GM21367 (cell line): ENCODE data around the gene ANKRD33B.
"Not testable (repeated sequence)": the region's sequence is repeated elsewhere in the genome, so short reads cannot be mapped to it uniquely, and the experiment has no call there.

Experiments
- ATAC-seq: cut with Tn5 transposase; IDR thresholded peaks from one replicate; pipeline ENCODE4 v1.9.1; 2021; ENCODE audit not compliant: unreplicated experiment

ANKRD33B gene

DNA sequence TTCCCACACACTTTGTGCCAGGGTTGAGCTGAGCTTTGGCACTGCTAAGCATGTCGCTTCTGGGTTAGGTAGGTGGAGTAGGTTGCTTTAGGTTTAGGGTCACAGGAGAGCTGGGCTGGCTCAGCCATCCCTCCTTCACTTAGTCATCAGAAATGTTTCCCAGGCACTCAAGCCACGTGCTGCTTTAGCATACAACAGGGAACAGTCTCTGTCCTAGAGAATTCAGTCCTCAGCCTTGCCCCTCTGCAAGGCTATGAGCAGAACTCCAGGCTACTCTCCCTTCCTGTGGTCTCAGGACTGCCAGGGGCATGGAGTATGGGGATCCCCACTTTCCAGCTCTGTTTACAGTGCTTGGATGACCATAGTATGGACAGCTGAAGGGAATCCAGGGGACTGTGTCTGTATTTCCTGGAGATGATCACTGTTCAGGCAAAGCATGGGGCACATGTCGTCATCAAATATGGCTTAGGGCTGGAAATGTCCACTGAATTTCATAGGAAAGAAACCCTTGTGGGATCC lies 7.5 kb upstream of the ANKRD33B start:
- no peak for ATAC-seq

DNA sequence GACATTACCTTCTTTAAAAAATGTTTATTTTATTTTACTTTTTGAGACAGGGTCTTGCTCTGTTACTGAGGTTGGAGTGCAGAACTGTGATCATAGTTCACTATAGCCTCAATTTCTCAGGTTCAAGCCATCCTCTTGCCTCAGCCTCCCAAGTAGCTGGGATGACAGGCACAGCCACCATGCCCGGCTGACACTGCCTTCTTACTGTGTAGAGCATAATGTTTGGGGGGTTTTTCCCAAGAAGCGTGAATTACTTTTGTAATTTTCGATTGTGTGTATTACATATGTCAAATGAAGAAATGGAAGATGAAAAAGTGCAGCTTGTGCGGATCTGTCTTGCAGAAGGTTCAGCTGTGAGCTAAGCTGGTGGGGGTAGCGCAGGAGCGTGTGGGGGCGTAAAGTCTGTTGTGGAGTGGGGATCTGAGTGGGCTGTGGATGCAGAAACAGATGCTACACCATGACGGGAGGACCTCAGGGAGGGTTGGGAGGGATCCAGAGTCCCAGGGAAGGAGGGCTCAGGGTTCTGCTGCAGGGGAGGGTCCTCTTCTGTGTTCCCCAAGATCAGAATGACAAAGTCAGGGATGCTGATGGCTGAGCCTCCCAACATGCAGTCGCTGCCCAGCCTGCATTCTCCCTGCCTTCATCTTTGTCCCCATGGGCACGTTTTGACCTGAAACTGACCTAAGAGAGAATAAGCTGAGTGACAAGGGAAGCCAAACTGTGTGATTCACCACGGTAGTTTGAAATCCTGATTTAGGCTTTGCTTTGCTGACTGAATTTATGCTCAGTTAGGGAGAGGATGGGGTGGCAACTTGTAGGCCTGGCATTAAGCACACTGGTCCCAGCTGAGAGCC lies 6.8 kb upstream of the ANKRD33B start:
- no peak for ATAC-seq

DNA sequence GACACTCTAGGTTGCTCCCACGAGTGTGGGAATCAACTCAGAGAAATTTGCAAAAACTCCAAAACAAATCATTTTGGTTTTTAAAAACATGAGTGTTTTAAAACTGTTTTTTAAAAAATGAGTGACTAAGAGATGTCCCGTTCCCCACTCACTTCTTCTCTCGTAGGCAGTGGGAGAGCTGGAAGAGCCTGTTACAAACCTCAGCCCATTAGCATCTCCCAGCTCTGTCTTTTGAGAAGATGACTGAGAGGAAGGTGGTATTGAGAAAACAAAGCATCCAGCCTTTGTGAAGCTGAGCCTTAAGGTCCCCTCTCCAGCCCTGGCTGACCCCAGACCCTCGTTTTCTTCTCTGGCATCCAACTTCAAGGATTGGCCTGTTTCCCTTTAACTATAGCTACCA lies 4.7 kb upstream of the ANKRD33B start:
- no peak for ATAC-seq

DNA sequence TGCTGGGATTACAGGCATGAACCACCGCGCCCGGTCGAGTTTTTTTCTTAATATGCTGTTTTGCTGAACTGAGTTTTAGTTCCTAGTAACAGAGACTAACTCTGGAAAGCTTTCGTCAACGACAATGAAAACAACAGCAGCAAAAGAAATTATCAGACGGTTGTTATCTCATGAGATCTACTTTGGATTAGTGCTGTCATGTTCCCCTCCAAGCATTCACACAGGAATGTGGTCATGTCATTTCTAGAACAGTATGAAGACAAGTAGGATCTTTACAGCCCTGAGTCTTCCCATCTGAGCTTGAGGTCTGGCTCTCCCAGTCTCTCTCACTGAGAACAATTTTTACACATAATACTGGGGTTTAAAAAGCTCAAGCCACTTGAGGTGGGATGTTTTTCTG lies 4.0 kb upstream of the ANKRD33B start:
- no peak for ATAC-seq

DNA sequence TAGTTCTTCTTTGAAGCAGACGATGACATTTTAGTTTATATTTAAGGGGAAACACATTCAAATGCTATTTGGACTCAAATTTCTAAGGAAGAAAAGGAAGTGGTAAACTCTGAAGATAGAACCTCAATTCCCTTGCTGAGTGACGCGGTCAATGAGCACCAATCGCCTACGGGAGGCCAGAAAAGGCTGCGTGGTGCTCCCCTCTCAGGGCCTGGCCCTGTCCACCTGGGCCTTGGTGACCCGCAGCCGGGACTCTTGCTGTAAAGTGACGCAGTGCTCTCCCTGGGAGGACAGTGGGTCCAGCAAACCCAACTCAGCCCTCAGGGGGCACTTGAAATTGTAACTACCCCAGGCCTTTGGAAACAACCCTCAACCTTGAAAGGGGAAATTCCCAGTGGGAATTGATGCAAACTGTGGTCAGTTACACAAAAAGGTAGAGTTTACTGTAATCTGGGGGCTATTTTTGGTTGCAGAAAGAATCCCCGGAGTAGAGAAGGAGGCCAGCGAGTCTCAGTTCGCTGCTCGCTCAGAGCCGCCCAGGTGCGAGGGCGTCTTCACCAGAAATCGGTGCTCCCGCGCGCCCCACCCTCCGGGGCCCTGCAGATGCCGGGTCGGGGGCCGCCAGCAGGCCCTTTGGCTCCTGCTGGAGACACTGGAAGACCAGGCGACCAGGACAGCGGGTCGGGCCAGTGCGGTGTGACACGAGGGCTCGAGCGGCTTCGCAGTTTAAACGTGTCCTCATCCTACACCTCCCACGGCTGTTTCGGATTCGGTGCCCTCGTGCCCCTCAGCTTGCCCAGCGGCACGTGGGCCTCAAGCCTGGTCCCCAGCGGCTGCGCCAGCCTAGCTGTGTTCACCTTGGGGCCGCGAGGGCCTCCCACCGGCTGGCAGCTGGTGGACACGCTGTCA lies 1.4 kb upstream of the ANKRD33B start:
- ATAC-seq: no peak

DNA sequence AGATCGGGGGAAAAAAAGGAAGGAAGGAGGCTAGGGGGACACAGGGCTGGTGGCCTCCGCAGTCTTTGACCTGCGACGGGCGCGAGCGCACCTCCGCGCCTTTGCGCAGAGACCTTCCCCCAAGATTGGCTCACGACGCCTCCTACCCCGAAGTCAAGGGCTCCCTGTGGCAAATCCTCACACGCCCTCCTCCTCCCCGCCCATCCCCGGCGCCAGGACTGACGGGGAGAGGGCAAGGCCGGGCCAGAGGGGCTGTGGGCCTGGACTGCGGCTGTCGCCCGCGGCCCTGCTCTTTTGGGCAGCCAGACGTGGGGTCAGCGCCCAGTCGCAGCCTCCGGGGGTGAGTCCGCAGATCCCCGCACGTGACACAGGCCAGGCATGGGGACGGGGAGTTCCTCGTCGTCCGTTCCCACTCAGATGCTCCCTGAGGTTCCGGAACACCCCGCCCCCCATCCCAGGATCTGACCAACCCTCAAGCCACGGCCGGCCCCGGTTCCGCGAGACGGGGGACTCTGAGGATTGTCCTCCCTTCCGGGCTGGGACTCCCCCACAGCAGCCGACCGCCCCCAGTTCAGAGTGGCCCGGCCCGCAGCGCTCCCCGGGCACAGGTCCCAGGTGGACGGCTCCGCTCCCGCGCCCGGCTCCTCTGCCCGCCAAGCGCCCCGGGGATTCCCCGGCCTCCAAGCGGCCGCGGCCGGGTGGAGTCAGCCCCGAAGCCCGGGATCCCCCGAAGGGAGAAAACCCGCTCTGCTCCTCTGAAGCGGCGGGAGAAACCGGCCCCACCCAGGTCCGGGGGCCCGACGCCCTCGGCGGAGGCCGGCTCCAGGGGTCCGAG lies 543 bp upstream of the ANKRD33B start:
- ATAC-seq: peak; percentile 18

DNA sequence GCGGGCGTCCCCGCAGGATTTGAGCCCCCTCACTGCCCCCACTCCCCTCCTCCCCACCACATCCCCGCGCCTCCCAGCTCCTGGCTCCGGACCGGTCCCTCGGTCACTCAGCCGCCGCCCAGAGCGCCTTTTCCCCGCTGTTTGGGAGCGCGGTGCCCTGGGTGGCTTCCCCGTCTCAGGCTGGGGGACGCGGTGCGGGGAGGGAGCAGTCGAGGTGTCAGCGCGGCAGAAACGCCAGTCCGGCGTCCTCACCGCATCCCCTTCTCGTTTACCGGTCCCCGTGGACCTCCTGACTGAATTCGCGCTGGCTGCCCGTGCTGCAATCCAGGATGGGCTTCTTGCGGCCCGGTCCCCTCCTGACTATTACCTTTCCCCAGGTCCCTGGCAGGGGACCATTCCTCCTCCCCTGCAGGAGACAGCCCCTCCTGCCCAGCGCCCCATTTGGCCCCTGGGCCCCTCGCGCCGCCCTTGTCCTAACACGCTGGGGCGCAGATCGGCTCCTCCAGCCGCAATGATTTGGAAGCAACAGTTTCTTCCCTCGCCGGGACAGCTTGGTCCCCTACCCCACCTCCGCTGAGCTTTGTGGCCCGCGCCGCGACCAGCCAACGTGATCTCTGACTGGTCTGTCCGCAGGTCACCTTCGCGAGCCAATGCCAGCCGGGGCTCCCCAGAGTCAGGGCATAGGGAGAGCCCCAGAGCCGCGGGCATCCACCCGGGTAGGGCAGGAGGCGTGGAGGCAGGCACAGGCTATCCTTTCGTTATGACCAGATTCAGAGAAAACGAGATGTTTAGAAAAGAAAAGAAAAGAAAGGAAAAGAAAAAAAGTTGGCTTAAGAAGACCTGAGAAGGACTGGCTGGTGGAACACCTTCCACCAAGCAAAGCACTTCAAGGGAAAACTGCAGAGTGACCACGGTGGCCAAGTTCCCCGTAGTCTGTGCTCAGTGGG lies 1.2 kb downstream of the ANKRD33B start:
- no peak for ATAC-seq

DNA sequence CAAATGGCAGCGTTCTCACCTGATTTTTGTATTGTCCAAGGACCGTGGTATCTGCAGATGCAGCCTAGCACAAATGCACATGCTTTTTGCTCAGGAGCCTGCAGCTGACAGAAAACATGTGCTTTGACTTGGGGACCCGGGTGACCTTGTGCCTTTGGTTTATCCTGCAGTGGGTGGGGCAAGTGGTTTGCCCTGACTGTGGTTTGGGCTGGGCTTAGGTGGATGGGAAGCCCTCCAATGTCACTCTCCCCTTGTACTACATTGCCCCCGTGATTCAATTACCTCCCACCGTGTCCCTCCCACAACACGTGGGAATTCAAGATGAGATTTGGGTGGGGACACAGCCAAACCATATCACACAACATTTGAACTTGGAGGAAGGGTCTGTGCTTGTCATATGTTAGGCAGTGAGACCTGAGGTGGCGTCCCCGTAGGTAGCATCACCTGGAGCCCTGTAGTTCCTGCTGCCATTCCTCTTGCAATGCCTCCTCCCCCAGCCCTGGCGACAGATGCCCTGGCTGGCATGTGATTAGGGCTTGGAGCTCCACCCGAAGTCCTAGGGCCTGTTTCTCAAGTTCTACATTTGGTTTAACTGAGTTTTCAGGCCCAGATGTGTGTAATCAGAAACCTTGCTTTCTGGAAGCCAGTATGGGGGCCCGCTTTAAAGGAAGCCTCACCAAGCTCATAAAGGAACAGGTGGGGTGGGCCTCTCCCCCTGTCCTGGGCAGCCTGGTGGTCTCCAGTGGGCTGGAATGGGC lies 2.1 kb downstream of the ANKRD33B start:
- ATAC-seq: no peak

DNA sequence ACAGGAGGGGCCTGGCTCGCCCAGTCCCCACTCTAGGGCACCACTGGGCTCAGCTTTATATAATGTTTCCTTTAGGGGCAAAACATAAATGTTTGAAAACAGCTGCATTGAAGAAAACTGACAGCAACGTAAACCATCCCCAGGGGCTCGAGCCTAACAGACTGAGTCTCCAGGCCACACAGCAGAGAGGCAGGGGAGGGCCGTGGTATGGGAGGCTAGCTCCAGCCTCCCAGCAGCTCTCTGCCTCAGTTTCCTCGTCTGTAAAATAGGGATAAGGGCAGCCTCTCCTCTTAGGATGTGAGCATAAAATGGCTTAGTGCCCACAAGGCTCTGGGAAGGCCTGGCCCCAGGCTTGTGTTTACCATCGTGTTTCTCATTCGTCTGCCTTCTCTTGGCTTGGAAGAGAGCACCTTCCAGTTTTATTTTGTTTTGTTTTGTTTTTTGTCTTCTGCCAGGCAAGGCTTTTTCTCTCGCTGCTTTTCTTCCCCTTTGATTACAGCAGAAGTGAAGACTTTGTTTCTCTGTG lies 2.7 kb downstream of the ANKRD33B start:
- ATAC-seq: no peak

DNA sequence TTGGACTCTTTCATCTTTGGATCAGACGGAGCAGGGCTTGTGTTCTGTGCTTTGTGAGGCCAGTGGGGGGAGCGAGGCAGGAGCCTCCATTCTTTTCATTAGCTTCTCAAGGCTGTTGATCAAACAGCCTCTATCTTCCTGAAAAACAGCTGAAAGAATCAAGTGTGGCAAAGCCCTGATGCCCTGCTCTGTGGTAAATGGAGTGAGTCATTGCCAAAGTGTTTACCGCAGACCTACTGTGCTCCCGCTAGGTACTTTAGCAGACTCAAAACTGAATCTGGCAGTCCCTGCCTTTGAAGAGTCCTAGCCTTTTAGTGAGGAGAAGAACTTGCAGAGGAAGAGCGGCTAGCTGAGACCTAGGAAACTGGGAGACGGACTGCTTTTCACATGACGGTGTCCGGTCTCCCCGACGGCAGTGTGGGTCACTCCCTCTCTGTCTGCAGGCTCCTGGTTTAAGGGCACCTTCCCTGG lies 3.3 kb downstream of the ANKRD33B start:
- ATAC-seq: no peak

DNA sequence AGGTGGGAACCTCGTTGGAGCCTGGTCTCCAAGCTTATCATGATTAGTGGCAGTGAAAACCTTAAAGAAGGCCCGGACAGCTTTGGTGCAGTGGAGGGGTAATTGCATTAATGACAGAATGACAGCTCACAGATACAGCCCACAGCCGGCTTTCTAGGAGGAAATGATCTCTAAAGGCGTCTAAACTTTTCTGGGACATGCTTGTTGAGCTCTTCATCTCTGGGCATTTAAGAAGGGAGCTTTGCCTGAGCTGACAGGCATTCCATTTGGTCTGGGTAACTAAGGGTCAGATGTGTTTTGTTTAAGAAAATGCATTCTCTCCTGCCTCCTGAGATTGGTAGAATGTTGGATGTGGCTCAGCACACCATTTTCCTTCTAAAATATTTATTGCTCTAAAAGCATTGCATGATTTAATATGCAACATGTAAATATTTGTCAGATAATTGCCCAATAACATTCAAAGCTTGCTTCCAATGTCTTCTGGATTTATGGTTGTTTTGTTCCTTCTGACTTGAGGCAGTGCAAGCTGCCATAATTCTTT lies 4.0 kb downstream of the ANKRD33B start:
- no peak for ATAC-seq

DNA sequence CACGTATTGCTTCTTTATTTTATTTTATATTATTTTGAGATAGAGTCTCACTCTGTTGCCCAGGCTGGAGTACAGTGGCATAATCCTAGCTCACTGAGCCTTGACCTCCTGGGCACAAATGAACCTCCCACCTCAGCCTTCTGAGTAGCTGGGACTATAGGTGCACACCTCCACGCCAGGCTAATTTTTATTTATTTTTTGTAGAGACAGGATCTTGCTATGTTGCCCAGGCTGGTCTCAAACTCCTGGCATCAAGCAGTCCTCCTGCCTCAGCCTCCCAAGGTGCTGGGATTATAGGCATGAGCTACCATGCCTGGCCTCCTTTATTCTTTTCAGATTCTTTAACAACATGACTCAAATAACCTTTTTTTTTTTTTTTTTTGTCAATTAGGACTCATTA lies 6.7 kb downstream of the ANKRD33B start:
- ATAC-seq: not testable (repeated sequence)

DNA sequence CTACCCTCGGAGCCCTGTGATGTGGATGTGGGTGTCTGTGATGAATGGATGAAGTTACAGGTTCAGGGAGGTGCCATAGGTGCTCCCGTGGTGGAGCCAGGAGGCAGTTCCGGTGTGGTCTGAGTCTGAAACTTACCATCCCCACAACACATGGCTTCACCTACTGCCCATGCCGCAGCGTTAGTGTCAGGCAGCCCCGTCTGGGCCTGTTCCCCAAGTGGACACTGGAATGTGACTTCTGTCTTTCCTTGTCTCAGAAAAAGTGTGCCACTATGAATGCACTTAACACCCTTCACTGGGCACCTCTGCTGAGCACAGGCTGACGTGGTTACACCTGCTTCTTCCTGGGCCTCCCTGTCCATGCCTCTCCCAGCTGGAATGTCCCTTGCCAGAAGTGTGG lies 8.6 kb downstream of the ANKRD33B start:
- ATAC-seq: no peak

DNA sequence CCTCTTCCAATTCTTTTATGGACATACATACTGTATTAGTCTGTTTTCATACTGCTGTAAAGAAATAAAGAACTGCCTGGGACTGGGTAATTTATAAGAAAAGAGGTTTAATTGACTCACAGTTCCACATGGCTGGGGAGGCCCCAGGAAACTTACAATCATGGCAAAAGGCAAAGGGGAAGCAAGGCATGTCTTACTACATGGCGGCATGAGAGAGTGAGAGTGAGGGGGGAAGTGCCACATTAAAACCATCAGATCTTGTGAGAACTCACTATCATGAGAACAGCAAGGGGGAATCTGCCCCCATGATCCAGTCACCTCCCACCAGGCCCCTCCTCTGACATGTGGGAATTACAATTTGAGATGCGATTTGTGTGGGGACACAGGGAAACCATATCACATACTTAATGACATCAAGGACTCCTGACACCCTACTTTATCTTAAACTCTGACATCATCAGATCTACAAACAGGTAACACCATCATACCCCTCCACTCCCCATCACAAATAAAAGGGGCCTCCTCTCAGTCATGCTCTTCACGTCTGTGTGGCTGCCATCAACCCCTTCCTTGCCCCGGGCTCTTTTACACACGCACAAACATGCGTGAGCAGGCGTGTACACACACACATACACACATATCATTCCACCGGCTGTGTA lies 9.7 kb downstream of the ANKRD33B start:
- no peak for ATAC-seq

DNA sequence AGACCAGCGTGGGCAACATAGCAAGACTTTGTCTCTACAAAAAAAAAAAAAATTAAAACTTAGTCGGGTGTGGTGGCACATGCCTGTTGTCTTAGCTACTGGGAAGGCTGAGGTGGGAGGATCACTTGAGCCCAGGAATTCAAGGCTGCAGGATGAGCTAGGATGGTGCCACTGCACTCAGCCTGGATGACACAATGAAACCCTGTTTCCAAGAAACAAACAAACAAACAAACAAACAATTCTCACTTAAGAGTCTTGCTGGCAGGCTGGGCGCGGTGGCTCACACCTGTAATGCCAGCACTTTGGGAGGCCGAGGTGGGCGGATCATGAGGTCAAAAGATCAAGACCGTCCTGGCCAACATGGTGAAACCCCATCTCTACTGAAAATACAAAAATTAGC lies 11.0 kb downstream of the ANKRD33B start:
- not testable (repeated sequence) for ATAC-seq

DNA sequence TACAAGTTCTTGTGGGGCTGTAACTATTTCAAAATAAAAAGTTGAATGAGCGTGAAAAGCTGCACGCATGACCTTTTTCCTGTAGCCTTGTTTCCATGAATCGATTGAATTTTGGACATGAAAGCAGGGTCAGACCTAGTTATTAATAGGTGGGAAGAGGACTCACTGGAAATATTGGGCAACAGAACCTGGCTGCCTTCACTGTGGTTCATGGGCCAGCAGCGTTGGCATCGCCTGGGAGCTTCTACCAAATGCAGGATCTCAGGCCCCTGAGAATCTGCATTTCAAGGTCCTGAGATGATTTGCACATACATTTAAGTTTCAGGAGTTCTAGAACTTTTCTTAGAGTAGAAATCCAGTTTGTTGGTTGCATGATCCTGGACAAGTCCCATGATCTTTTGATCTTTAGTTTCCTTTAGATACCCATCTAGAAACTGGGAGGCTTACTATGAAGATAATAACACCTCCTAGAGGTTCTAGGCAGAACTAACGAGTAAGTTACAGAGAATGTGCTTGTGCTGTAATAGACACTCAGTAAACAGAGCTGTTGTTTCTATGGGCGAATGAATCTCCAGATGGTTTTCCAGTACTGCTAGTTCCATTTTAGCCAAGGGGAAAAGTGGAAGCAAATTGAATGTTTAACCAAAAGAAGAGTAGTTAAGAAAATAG lies 12.4 kb downstream of the ANKRD33B start:
- ATAC-seq: no peak

DNA sequence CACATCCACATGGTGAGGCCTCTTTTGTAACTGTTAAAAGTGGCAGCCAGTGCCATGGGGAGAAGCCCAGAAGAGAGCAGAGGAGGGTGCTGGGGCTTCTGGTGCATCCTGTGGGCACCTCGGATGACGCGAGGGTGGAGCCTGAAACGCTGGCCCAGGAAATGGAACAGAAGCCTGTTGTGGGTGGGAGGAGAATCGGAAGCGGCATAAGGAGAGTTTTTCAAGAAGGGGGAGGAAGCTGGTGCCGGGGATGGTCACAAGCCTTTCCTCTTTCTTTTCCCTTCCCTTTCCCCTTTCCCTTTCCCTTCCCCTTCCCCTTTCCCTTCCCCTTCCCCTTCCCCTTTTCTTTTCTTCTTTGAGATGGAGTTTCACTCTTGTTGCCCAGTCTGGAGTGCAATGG lies 12.9 kb downstream of the ANKRD33B start:
- ATAC-seq: no peak
